Femur (tissue), 1 donor: Measurements from ENCODE around the gene ST6GALNAC1.
A peak's percentile ranks its signal among the peaks of the same experiment; 100 is the strongest.
"Not testable (repeated sequence)": the region's sequence is repeated elsewhere in the genome, so short reads cannot be mapped to it uniquely, and the experiment has no call there.

ENCODE experiments used
- DNase-seq: peaks from one replicate; pipeline ENCODE4 v3.0.0-alpha.2; 2017

Gene ST6GALNAC1

GRCh38 chr17:76611080-76611749 is 32.3 kb downstream of the ST6GALNAC1 start:
- DNase-seq: not testable (repeated sequence)

- not testable (repeated sequence) for DNase-seq
Measured at GRCh38 chr17:76606685-76607084, 36.9 kb downstream of the ST6GALNAC1 start.

- no peak for DNase-seq
Measured at GRCh38 chr17:76601065-76601464, 42.5 kb downstream of the ST6GALNAC1 start.

GRCh38 chr17:76599694-76600460 is 43.7 kb downstream of the ST6GALNAC1 start:
- no peak for DNase-seq

GRCh38 chr17:76598004-76598439 is 45.5 kb downstream of the ST6GALNAC1 start:
- no peak for DNase-seq

DNA sequence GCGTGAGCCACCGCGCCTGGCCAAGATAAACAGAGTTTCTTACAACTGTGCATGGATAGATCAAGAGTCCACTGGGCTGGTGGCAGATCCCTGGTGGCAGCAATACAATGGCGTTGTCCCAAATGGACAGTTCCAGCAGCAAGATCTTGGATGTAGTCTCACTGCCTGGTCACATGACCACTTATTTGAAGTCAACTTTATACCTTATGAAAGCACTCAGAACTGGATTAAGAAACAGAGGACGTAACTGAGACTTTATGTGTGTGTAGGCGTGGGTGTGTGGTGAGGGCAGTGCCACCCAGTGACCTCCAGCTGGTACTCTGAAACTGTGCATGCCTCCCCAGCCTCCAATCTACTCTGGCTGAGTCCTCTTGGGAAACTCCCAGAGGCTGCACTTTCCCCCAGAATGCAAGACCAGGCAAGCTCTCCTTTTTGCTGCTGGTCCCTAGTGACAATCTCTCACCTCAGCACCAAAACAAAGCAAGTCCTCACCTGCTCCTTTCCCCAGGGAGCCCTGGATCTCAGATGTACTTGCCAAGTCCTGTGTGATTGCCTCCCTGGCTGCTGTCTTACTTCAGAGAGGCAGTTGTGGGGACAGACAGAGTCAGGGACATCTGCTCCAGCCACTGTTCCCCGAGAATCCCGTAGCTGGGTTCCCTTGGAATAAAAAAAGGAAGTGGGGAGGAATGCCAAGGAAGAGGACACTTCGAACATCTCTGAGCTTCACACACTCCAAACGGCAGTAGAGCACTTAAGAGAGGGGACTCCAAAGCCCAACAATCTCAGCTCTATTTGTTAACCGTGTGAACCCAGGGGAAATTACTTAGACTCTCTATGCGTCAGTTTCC is 46.2 kb downstream of the ST6GALNAC1 start:
- DNase-seq: no peak

- DNase-seq: no peak
Measured at GRCh38 chr17:76594690-76595089, 48.9 kb downstream of the ST6GALNAC1 start.

DNA sequence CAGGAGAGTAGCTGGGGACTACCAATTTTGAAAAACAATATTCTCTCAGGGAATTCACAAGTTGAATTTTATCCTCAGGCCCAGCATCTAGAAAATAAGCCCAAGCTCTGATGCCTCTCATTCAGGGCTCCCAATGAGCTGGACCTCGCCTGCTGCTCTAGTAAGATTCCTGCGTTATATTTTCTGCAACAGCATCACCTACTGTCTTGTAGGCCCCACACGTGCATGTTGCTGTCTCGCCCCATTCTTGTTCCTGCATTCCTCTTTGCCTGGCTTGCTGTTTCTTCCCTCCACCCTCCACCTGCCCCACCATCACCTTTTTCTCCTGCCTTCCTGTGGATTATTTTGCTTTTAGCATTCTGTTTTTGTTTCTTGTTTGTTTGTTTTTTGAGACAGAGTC is 49.6 kb downstream of the ST6GALNAC1 start:
- no peak for DNase-seq

DNA sequence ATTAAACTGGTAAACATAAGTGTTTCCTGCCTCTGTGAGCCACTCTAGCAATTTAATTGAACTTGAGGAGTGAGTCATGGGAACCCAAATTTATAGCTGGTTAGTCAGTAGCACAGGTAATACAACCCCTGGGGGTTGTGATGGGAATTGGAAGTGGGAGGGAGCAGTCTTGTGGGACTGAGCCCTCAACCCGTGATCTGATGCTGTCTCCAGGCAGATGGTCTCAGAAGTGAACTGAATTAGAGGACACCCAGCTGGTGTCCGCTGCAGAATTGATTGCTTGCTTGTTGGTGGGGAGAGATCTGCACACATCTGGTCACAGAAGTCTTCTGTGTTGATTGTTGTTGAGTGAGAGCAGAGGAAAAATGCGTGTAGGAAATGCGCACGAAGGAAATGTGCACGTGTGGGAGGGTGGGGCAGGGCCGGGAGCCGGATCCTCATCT is 50.2 kb downstream of the ST6GALNAC1 start:
- DNase-seq: no peak

DNA sequence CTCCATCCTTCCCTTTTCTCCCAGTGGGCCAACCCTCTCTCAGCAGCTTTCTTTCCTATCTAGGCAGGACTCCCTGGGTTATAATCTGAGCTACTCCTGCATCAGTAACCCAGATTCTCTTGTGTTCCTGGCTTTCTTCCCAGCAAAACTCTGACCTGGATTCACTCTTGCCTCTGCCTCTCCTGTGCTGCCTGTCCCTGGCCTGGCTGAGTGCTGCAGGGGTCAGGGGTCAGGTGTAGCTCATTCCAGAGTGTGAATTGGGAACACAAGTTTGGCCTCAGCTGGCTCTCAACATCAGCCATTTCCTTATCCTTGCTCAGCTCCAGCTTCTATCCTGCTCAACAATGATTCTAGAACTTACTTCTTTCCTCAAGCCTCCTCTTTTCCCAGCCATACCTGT is 55.4 kb downstream of the ST6GALNAC1 start:
- no peak for DNase-seq

DNA sequence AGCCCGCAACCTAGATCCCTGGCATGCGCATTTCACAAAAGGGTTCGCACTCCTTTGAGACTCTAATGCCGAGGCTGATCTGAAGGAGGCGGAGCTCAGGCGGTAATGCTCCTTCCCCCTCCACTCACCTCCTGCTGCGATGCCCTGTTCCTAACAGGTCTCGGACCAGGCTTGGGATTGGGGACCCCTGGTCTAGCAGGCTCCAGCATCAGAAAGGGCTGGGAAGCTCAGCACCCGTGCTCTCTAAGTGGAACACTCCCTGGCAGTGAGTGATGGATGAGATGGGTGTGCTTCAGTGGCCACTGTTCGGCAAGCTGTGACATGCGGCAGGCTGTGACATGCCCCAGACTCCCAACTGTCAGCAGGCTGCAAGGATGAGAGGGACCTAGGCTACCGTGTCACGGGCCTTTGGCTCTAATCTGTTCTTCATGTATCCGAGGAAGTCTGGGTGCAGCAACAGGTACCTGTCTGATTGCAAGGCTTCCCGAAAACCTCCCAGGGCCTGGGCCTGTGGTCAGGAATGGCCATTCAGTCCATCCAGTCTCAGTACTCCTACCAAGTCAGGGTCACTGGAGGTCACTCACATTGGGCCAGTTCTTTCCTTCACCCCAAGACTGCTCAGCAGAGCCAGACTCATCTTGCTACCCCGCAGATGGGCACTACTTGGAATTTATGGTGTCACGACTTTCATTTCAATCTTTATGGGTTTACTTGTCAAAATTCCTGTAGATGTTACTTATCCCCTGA is 56.6 kb downstream of the ST6GALNAC1 start:
- no peak for DNase-seq

- peak; percentile 57 for DNase-seq
Measured at GRCh38 chr17:76585649-76586593, 57.6 kb downstream of the ST6GALNAC1 start, which contains the start of gene ST6GALNAC2. Gene ST6GALNAC2 (minus strand): TSS chr17:76585860. CDS start chr17:76585808, 52 bp downstream.

- DNase-seq: peak; percentile 40
Measured at GRCh38 chr17:76585033-76585648, 58.4 kb downstream of the ST6GALNAC1 start.

DNA sequence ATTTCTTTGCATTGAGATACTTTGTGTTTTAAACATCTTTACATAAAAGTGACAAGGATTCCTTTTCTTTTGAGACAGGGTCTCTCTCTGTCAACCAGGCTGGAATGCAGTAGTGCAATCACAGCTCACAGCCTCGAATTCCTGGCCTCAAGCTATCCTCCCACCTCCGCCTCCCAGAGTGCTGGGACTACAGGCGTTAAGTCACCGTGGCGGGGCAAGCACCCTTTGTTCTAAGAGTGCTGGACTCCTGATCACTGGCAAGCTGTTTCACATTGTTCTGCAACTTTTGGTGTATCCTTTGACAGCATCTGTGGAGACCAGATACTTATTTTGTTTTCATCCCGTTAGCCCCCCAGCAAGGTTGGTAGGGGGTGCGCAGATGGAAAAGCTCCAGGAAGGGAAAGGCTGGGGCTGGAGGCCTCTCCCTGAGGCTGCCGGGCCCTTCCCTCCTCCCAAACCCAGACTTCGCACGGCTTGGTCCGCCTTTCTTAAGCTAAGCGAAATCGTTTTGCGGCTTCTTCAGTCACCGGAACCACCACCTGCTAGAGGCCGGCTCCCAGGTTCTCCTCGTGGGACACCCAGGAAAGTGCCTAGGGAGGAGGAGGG is 59.0 kb downstream of the ST6GALNAC1 start:
- no peak for DNase-seq

DNA sequence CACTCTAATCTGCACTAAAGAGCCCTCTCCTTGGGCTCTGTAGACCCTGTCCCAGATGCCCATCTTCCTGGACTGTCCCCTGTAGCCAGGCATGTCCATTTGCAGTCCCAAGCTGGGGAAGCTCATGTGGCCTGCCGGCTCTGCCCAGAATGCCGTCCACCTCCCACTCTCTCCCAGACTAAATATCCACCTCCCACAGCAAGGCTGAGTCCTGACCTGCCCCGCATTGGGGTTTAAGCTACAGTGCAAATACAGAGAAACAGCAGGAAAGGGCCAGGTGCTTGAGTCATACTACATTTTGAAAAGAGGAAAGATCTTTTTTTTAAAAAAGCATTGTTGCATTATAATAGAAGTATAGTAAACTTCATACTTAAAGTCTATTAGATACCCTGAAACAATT is 60.9 kb downstream of the ST6GALNAC1 start:
- no peak for DNase-seq

GRCh38 chr17:76581515-76581914 is 62.0 kb downstream of the ST6GALNAC1 start:
- no peak for DNase-seq

DNA sequence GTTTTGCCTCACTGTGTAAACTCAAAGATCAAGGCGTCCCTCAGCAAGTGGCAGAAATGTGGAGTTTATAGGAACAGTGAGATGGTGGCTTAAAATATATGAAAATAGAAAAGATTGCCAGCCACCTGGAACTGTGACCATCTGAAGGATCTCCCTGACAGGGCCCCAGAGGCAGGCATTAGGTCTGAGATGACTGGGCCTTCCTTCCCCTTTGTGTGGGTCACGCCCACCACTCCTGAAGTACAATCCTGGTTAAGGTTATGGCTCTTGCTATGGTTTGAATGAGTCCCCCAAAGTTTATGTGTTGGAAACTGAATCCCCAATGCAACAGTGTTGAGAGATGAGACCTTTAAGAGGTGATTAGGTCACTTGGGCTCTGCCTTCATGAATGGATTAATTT is 64.3 kb downstream of the ST6GALNAC1 start:
- DNase-seq: no peak

GRCh38 chr17:76578376-76578775 is 65.2 kb downstream of the ST6GALNAC1 start:
- no peak for DNase-seq

DNA sequence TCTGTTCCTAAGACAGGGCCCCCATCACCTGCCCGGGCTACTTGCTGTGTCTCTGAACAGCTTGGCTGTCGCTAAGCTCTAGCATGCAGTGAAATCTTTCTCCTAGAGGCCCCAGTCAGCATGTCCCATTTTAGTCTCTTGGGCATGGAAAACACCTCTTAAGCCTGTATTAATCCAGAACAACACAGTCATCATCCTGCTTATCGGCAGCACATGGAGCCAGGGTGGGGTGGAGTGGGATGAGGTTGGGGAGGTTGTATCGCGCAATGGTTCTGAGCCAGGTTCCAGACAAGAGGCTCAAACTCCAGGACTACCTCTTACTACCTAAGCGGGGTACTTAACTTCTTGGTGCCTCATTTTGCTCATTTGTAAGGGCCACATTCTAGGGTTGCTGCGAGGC is 65.7 kb downstream of the ST6GALNAC1 start:
- DNase-seq: no peak

DNA sequence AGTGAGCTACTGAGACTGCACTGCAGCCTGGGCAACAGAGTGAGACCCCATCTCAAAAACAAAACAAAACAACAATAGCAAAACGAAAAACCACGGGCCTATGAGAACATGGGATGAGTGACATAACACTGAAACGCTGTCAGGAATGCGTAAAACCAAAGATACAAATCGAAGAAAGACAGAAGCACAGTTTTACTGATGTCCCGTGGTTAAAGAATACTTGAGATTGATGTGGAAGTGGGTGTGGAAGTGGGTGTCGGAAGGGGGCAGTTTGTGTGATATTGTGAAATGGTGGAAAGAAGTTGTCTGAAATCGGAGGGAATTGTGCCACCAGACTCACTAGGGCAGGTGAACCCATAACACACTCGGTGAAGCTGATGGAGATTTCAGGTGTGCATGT is 67.4 kb downstream of the ST6GALNAC1 start:
- DNase-seq: no peak
